NOMO-1 (cell line): ENCODE measurements around the gene BTD.
"Not testable (repeated sequence)": the region's sequence is repeated elsewhere in the genome, so short reads cannot be mapped to it uniquely, and the experiment has no call there.

Source experiments
- DNase-seq, 2 experiments: peaks; one replicate each; lab custom pipeline; 2025; ENCODE audit not compliant: unreplicated experiment in 2 of 2; lab: John Stamatoyannopoulos, UW

BTD gene

GRCh38 chr3:15602146-15602536, 596 bp downstream of the BTD start:
- no peak for DNase-seq

GRCh38 chr3:15602816-15603215, 1.3 kb downstream of the BTD start:
- DNase-seq = not testable (repeated sequence)

- not testable (repeated sequence) for DNase-seq
These were observed 3.0 kb downstream of the BTD start for GRCh38 chr3:15604584-15604983.

DNA sequence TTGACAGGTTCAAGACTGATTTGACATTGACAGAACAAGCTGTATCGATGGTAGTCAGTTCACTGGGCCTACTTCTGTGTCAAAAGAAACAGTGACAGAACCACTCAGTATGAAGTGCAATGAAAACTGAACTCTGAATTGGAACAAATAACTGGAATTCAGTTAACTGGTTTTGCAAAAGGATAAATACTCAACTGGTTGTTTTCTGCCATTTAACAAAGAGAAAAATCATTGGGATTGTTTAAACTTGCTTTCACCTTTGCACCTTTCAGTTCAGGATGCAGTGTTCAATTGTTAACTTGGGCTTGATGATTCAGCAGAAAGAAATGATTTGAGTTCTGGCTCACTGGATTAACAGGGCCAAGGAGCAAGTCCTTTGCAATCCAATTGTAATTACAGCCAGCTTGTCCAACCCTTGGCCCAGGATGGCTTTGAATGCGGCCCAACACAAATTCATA, 4.9 kb downstream of the BTD start:
- no peak for DNase-seq

DNA sequence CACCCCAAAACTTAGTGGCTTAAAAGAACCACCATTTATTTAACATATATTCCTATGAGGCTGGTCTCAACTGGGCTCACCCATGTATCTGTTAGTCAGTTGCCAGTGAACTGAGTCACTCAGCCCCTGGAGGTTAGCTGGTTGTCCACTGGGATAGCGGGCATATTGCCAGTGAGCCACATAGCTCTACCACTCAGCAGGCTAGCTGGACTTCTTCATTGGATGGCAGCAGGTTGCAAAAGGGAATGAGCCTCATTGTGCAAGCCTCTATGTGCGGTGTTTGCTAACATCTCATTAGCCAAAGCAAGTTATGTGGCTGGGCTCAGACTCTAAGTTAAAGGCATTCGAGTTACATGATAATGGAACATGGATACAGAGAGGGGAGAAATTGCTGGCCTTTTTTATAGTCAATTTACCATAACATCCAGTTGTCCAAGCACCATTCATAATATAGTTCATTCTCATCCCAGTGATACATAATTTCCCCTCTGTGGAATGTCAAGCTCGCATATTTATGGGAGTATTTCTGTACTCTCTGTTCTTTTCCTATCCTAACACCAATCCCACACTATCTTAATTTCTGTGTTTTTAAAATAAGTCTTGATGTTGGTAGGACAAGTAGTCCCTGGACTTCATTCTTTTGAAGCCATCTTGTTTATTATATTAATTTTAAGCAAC, 8.7 kb downstream of the BTD start:
- peak; percentile 27 to 29 for DNase-seq

GRCh38 chr3:15611018-15611417, 9.5 kb downstream of the BTD start:
- DNase-seq = no peak

- DNase-seq = no peak
These were observed 10.5 kb downstream of the BTD start for GRCh38 chr3:15612001-15612400.

GRCh38 chr3:15614958-15615357, 13.4 kb downstream of the BTD start:
- DNase-seq = no peak

DNA sequence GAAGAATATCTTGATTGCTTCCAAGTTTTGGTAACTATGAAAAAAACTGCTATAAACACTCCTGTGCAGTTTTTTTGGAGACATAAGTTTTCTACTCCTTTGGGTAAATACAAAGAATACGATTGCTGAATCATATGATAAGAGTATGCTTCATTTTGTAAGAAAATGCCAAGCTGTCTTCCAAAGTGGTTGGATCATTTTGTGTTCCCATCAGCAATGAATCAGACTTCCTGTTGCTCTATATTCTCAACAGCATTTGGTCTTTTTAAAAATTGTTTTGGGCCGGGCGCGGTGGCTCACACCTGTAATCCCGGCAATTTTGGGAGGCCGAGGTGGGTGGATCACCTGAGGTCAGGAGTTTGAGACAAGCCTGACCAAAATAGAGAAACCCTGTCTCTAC, 14.5 kb downstream of the BTD start:
- DNase-seq = no peak

- not testable (repeated sequence) for DNase-seq
These were observed 18.3 kb downstream of the BTD start for GRCh38 chr3:15619659-15620464.

DNA sequence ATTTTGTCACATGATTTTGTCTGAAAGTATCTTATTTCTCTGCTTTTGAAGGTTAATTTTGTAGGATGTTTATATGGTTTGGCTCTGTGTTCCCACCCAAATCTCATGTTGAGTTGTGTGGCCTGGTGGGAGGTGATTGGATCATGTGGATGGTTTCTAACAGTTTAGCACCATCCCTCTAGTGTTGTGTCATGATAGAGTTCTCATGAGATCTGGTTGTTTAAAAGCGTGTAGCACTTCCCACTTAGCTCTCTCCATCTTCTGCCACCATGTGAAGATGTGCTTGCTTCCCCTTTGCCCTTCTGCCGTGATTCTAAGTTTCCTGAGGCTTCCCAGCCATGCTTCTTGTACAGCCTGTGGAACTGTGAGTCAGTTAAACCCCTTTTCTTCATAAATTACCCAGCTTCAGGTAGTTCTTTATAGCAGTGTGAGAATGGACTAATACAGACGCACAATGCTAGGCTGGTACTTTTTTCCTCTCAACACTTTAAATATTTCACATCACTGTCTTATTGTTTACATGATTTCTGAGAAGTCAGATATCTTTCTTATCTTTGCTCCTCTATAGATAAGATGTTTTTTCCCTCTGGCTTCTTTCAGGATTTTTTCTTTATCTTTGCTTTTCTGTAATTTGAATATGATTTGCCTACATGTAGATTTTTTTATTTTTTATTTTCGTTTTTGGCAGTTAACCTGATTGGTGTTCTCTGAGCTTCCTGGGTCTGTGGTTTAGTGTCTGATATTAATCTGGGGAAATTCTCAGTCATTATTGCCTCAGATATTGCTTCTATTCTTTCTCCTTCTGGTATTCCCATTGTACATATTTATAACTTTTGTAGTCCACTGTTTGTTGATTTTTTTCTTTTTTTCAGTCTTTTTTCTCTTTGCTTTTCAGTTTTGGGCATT, 22.2 kb downstream of the BTD start:
- no peak for DNase-seq

DNA sequence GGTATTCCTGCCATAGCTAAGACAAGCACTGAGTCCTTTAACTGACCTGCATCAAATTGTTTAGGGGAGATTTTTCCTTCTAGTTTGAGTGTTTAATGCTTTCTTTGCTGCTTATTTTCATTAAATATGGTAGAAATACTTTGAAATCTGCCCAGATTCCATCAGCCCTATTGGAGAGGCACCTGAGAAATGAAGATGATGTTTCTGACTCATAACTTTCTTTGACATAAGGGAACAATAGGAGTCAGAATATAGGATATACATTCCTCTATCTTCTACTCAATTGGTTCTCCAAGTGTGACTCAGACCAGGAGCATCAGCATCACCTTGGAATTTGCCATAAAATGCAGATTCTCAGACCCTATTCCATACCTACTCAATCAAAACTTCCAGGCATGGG, 27.4 kb downstream of the BTD start:
- DNase-seq = no peak

- DNase-seq = peak; percentile 42 to 92
These were observed 28.5 kb downstream of the BTD start for GRCh38 chr3:15629860-15630597.

- no peak for DNase-seq
These were observed 29.3 kb downstream of the BTD start for GRCh38 chr3:15630646-15631350.

DNA sequence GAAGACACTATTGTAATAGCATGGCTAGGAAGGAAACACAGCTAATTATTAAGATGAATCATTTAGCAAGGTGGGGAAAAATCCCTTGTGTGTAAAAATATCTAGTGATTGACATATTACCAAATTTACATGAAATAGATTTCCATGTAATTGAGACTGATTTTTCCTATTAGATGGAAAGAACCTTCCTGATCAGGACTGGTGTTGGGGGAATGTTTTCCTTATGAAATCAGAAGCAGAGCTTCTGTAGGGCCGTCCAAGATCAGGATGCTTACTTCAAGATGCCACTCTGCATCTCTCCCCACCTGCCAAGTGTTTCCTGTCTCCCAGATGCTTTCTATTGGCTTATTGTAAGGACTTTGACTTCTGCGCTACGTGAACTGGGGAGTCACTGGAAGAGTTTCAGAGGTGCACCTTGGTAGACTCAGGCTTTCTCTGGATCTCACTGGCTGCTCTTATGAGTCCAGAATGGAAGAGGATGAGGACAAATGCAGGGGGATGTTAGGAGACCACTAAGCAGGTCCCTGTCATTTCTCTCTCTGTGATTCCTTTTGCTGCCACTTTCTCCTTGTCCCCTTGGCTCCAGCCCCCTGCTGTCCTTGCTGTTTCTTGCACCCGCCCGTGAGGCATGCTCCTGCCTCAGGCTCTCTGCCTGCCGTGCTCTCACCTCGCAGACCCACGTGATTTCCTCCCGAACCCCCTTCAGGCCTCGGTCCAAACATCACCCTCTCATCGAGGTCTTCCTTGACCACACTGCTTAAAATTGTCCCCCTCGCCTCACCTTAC, 30.1 kb downstream of the BTD start:
- DNase-seq = no peak

GRCh38 chr3:15632212-15632580, 30.7 kb downstream of the BTD start:
- no peak for DNase-seq

- DNase-seq = no peak
These were observed 31.6 kb downstream of the BTD start for GRCh38 chr3:15633159-15633558.

DNA sequence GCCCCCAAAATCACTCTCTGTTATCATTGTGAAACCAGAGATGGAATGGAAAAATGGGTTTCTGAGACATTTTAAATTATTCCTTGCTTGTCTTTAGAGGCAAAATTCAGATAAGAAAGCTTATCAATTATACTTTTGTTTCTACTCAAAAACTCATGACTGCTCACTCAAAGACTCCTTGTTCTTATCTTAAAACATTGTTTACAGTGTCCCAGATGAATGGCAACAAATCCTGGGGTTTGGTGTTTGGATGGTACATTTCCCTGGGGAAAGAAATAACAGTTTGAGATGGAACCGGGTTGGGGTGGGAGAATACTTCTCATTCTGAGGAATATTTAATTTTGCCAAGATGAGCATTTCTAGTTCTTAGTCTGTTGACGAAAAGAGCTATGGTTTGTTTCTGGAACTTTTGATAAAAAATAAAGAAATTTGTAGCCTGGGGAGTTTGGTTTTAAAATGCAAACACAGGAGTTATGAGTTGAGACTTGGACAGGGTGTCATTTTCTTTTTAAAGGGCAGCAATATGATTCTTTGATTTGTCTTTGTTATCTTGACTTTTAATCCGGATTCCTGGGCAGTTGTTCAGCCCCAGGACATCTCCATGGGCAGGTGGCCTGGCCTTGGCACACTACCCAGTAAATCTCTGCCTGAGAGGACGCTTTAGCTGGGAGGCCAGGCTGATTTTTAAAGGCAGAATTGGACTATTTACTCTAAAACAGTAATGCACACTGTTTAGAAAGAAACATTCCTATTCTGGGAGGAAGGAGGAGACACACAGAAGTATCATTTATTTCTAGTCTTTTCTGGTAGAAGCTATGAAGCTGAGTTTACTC, 32.4 kb downstream of the BTD start:
- DNase-seq = no peak
